Activated T-cell treated with anti-CD3 and anti-CD28 coated beads for 48 hours (primary cell): ENCODE measurements around the gene SLC35G3.
"Not testable (repeated sequence)": the region's sequence is repeated elsewhere in the genome, so short reads cannot be mapped to it uniquely, and the experiment has no call there.

Experiments
- DNase-seq: peaks from one replicate; pipeline ENCODE4 v3.0.0-alpha.2; 2020; ENCODE audit warnings: low read depth

The SLC35G3 gene

GRCh38 chr17:35194001-35194400 is at the start of gene SLC35G3:
Gene SLC35G3 (minus strand): TSS chr17:35194393. CDS start chr17:35194307, 86 bp downstream.
- DNase-seq, result not testable (repeated sequence)

- peak; percentile 38 for DNase-seq
Measured at GRCh38 chr17:35243561-35244340, 49.6 kb upstream of the SLC35G3 start.

- peak; percentile 87 for DNase-seq
Measured at GRCh38 chr17:35242805-35243560, 48.8 kb upstream of the SLC35G3 start, which contains the start of gene SLFN5. Gene SLFN5 (plus strand): TSS chr17:35243072. CDS start chr17:35258691, 15,619 bp downstream.

DNA sequence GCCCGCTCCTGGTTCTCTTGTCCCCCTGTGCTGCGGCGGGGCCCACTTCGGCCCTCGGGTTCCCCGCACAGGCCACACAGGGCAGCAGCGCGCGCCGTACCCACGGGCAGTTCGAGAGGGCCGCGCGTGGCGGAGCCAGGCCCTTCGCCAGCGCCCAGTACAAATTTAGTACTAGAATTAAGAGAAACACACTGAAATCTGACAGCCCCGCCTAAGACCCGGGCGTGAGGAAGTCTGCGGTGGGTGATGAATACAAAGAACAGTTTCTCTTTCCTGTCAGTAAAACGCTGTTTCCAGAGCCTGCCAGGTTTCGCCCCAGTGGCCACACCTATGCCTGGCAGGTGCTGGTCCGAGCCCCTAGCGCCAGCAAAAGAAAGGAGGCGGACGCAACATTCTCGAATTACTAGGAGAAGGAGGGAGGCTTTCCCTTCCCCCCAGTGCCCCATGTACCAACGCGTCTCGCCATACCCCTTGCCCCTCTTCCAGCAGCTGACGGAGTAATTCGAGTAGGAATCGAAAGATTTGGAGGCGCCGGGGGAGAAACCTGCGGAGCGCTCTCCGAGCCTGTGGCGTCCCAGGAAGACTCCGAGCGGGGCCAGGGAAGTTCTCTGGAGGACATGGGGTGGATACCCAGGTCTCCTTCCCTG is 48.1 kb upstream of the SLC35G3 start:
- DNase-seq, result peak; percentile 79

DNA sequence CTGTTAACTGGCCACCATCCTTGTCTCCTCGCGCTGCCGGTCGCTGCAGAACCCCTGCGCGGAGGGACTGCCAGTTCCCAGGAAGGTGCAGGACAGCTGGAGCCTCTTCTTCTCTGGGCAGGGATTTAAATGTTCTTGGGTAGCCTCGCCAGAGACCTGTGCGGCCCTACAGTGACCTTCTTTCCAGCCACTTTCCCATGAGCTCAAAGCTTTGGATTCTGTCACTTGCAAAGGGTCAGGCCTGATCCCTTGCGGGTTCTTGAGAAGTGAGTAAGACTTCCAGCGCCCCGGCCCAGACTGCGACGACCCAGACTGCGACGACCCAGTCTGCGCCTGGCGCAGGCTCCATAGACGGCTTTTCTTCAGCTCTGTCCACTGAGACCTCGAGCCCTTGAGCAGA is 47.3 kb upstream of the SLC35G3 start:
- DNase-seq, result peak; percentile 27

GRCh38 chr17:35240861-35241260 is 46.7 kb upstream of the SLC35G3 start:
- DNase-seq, result no peak

DNA sequence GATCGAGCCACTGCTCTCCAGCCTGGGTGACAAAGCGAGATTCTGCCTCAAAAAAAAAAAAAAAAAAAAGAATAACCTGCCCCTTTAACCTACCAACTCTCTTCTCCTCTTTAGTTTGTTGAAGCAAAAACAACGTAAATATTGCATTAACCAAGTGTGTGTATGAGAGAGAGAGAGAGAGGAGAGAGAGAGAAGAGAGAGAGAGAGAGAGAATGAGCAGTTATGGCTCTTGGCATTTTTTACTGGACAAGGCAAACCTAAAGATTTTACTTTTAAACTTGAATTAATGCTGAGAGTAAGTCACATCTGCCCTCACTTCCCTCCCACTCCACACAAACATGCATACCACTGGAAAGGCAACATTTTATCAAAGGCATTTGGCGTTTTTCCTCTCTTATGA is 45.6 kb upstream of the SLC35G3 start:
- DNase-seq, result no peak

- no peak for DNase-seq
Measured at GRCh38 chr17:35238821-35239220, 44.6 kb upstream of the SLC35G3 start.

DNA sequence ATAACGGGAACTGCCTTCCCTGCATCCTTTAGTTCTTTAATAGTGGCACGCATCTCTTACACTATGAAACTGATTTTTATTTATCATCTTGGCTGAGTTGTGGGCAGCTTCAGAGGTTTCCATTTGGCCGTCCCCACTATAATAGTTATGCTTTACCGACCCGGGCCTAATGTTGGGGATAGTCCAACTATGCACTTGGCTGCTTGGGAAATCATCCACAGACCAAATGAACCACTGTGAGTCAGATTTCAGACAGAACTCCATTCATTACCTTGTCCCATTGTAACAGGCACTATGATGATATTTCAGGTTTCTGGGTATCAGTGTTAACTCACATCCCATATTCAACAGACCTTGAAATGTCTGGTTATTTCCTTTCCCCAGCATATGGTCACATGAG is 42.6 kb upstream of the SLC35G3 start:
- DNase-seq, result no peak

GRCh38 chr17:35235917-35236316 is 41.7 kb upstream of the SLC35G3 start:
- no peak for DNase-seq

GRCh38 chr17:35235289-35235688 is 41.1 kb upstream of the SLC35G3 start:
- DNase-seq, result no peak

- DNase-seq, result not testable (repeated sequence)
Measured at GRCh38 chr17:35234315-35234714, 40.1 kb upstream of the SLC35G3 start.

GRCh38 chr17:35229638-35230037 is 35.4 kb upstream of the SLC35G3 start:
- no peak for DNase-seq

DNA sequence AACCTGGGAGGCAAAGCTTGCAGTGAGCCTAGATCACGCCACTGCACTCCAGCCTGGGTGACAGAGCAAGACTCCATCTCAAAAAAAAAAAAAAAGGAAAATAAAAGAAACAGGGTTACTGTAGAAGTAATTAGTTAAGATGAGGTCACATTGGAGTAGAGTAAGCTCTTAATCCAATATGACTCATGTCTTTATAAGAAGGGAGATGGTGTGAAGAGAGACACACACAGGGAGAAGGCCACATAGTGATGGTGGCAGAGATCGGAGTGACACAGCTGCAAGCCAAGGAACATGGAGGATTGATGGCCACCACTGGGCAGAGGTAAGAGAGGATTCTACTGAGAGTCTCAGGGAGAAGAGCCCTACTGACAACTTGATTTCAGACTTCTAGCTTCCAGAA is 33.4 kb upstream of the SLC35G3 start:
- no peak for DNase-seq

DNA sequence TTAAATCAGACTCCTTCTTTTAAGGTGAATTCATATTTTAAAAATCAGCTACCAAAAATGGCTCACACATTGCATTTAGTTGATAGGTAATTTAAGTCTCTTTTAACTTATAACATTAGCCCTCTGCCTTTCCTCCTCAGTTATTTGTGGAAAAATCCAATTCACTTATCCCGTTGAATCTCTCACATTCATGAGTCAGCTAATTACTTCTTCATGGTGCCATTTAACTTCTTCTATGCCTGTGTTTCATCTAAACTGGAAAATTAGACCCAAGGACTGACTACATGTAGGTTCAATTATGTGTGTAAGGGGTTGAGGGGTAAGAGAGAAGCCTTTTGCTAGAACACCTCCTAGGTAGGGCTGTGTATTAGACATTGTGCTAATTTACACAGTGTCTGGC is 30.2 kb upstream of the SLC35G3 start:
- no peak for DNase-seq

- no peak for DNase-seq
Measured at GRCh38 chr17:35222452-35222851, 28.3 kb upstream of the SLC35G3 start.

DNA sequence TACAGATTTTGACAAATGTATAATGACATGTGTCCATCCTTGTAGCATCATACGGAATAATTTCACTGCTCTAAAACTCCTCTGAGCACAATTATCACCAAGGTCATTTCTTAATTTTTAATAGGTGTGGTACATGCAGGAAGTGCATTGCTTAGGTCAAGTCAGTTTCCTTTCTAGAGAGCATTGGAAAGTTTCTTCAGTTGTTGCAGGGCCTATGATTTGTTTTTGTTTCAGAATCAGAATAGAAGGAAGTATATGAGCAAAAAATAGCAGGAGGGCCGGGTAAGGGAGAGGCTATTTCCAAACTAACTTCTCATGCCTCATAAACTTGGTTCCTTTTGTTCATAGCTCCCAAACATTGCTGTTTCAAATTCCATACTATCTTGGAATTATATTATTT is 24.7 kb upstream of the SLC35G3 start:
- no peak for DNase-seq

DNA sequence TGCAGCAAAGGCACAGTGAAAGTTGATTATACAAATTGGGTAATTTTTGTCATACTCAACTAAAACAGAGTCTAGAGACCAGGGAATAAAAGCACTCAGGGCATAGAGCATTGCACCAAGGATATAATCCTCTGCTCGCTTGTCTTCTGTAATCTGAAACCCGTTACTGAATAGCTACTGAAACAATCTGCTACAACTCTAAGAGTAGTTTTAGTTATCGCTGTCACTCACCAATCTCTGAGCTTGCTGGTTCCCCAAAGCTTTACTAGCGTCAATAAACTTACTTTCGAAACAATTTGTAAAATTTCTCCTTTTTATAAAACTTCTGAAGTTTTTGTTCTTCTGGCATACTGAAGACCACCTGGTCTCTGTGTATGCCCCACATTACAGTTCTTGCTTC is 22.9 kb upstream of the SLC35G3 start:
- no peak for DNase-seq

DNA sequence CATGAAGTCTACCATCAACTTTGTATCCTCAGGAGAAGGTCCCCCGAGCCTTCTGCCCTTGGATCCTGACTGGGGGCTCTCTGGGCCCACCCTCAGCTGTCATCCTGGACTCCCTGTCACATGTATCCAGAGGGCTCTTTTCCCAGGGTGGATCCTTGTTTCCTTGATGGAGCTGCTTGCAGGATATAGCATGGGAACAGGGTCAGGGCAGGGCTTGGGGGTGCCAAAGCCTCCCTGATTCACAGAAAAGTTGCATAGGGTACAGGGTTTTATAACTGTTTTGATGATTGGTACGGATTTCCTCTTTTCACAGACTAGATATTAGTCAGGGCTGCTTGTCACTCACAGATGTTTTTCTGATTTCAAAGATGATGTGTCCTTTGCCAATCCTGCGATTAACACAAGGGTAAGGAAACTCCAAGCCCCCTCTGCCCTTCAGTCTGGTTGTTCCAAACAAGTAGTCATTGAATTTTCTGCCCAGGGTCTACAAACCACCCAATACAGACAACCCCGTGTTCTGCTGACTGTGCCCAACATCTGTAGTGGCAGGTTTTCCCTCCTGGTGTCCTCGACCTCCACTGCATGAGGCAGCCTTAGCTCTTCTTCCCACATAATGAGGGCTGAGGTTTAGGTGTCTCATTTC is 20.6 kb upstream of the SLC35G3 start:
- peak; percentile 29 for DNase-seq

DNA sequence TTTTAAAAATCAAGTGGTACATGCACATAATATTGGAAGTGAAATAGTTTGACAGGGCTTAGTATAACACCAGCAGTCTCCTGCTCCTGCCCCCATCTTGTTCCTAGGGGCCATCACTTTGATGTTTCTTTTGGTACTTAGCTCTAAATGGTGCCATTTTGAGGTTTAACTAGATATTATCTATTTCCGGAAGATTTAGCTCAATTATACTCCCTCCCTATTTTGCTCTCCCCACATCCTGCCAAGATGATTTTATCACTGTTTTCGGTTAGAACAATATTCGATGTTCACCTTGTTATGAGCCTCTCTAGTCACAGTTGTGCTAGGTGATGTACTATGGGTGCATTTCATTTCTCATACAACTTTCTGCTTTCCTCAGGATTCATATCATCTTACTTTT is 20.0 kb upstream of the SLC35G3 start:
- DNase-seq, result no peak

GRCh38 chr17:35213412-35213940 is 19.3 kb upstream of the SLC35G3 start:
- no peak for DNase-seq

GRCh38 chr17:35212668-35213067 is 18.5 kb upstream of the SLC35G3 start:
- no peak for DNase-seq
